Thoracic aorta (tissue), 2 donors: ENCODE measurements around the gene ADARB1. TPM values are rescaled to one million over a fixed set of nuclear protein-coding genes. Genes with fewer than 3 reads are reported as not detected.

ENCODE experiments used
- ATAC-seq: fragments of 150-250 bp; one replicate; pipeline ENCODE4 v1.8.0; 2017; ENCODE audit warnings: low read depth; ENCODE audit not compliant: insufficient number of reproducible peaks, low FRiP score
- DNase-seq: peaks from one replicate; pipeline ENCODE4 v3.0.0-alpha.2; 2020; ENCODE audit warnings: low spot score
- H3K27ac ChIP-seq, 2 donors: fragments of 200-600 bp; sonication (generic); 1 replicate in 1 of 2; 2 replicates in 1 of 2; pipeline ENCODE4 v1.5.1; 2016; ENCODE audit warnings: mild to moderate bottlenecking in 2 of 2, moderate library complexity in 2 of 2
- H3K27me3 ChIP-seq: fragments of 200-600 bp; sonication (generic); replicated peaks from 2 replicates; pipeline ENCODE4 v1.6.0; 2016; ENCODE audit warnings: mild to moderate bottlenecking; ENCODE audit not compliant: insufficient read depth
- H3K36me3 ChIP-seq: fragments of 200-600 bp; sonication (generic); one replicate; pipeline ENCODE4 v1.5.1; 2016
- H3K4me1 ChIP-seq, 2 donors: fragments of 200-600 bp; sonication (generic); 1 replicate in 1 of 2; 2 replicates in 1 of 2; pipeline versions ENCODE4 v1.5.1 to v1.6.0; 2016; ENCODE audit warnings: low read depth in 2 of 2, mild to moderate bottlenecking in 1 of 2; ENCODE audit not compliant: control insufficient read depth in 1 of 2
- H3K4me3 ChIP-seq: fragments of 200-600 bp; sonication (generic); 2 replicates; pipeline ENCODE4 v1.5.1; 2016; ENCODE audit warnings: mild to moderate bottlenecking
- H3K9me3 ChIP-seq: fragments of 200-600 bp; sonication (generic); 2 replicates; pipeline ENCODE4 v1.5.1; 2016
- total RNA-seq, 2 donors: library from RNA; depleted of rRNA; stranded (reverse); fragments of >200 nt; gene quantifications; one replicate each; pipeline versions ENCODE4 v1.1.0 to v1.2.3, GENCODE V29; 2016
- TF ChIP-seq, protein P1 (sequence below): fragments of 200-600 bp; sonication (generic); IDR thresholded peaks from one replicate; pipeline ENCODE4 v1.5.1; 2019; ENCODE audit warnings: antibody characterized with exemption

ADARB1 gene
- total RNA-seq, 2 donors from 2014 or later, result 124 to 201 TPM

DNA sequence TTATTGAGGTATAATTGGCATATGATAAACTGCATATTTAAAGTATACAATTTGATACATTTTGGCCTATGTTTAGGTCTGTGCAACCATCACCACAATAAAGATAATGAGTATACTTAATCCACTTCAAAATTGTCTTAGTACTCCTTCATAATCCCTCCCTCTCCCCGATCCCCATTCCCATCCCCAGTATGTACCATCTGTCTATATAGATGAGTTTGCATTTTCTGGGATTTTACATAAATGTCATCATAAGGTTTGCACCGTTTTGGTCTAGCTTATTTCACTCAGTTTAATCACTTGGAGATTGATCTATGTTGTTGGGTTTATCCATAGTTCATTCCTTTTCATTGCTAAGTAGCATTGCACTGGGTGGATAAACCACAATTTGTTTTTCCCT, 139.0 kb downstream of the ADARB1 start:
- Histone ChIP-seq H3K9me3 (peaks cover 5% of the 10 kb centered on the region), H3K27ac (no peak overlapping the region), H3K4me1 (peaks cover 0 to 15% of the 10 kb centered on the region in 2 donors), H3K27me3 (no peaks in the 10 kb centered on the region), H3K4me3 (no peak overlapping the region), H3K36me3 (peaks cover 14% of the 10 kb centered on the region)
- DNase-seq (no peak), ATAC-seq (no peak)
- TF ChIP-seq, protein P1, sequence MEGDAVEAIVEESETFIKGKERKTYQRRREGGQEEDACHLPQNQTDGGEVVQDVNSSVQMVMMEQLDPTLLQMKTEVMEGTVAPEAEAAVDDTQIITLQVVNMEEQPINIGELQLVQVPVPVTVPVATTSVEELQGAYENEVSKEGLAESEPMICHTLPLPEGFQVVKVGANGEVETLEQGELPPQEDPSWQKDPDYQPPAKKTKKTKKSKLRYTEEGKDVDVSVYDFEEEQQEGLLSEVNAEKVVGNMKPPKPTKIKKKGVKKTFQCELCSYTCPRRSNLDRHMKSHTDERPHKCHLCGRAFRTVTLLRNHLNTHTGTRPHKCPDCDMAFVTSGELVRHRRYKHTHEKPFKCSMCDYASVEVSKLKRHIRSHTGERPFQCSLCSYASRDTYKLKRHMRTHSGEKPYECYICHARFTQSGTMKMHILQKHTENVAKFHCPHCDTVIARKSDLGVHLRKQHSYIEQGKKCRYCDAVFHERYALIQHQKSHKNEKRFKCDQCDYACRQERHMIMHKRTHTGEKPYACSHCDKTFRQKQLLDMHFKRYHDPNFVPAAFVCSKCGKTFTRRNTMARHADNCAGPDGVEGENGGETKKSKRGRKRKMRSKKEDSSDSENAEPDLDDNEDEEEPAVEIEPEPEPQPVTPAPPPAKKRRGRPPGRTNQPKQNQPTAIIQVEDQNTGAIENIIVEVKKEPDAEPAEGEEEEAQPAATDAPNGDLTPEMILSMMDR, result no peak

DNA sequence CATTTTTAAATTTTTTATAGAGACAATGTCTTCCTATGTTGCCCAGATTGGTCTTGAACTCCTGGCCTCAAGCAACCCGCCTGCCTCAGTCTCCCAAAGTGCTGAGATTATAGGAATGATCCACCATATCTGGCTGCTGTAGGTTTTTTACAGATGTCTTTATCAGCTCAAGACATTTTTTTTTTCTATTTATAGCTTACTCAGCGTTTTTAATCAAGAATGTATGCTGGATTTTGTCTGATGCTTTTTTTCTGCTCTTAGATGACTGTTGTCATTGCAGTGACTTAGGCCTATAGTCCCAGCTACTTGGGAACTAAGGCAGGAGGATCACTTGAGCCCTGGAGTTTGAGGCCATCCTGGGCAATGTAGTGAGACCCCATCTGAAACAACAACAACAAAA, 140.8 kb downstream of the ADARB1 start:
- ATAC-seq, result no peak
- TF ChIP-seq, protein P1, result no peak
- H3K27me3 ChIP-seq, result no peaks in the 10 kb centered on the region
- no peak overlapping the region for H3K27ac ChIP-seq
- H3K9me3 ChIP-seq, result peaks cover 5% of the 10 kb centered on the region
- H3K4me3 ChIP-seq, result no peak overlapping the region
- DNase-seq, result no peak
- H3K36me3 ChIP-seq, result peaks cover 14% of the 10 kb centered on the region
- H3K4me1 ChIP-seq, result peaks cover 3 to 18% of the 10 kb centered on the region in 2 donors

DNA sequence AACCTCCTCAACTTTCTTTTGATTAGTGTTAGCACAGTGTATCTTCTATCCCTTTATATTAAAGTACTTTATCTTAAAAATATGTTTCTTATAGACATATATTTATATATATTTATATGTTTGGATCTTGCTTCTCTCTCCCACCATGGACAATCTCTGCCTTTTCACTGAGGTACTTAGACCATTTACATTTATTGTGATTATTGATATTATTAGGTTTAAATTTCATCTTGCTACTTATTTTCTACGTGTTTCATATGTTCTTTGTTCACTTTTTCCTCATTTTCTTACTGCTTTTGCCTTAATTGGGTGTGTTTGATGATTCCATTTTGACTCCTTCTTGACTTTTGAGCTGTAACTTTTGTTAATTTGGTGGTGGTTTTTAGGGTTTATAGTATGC, 142.6 kb downstream of the ADARB1 start:
- Histone ChIP-seq H3K9me3 (peaks cover 5% of the 10 kb centered on the region), H3K27ac (no peak overlapping the region), H3K36me3 (peaks cover 17% of the 10 kb centered on the region), H3K4me3 (no peak overlapping the region), H3K27me3 (no peaks in the 10 kb centered on the region), H3K4me1 (peaks cover 3 to 22% of the 10 kb centered on the region in 2 donors)
- TF ChIP-seq, protein P1, result no peak
- DNase-seq (no peak), ATAC-seq (no peak)

DNA sequence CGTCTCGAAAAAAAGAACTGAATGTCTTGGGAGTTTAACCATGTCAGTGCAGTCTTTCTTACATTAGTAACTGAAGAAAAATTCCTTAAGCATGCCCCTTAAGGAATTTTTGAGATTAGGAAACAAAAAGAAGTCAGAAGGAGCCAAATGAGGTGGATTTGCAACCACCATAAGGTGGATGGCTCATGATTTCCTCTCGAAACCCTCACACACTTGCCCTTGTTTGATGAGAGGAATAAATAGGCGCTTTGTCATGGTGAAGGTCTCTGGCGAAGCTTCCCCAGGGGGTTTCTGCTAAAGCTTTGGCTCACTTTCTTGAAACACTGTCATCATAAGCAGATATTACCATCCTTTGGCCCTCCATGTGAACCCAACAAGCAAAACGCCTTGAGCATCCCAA, 145.1 kb downstream of the ADARB1 start:
- Histone ChIP-seq H3K9me3 (peaks cover 5% of the 10 kb centered on the region), H3K4me1 (peaks cover 3 to 22% of the 10 kb centered on the region in 2 donors), H3K36me3 (peaks cover 35% of the 10 kb centered on the region), H3K27me3 (no peaks in the 10 kb centered on the region), H3K4me3 (no peak overlapping the region), H3K27ac (peak overlapping the region; percentile 15 to 19)
- ATAC-seq (no peak), DNase-seq (no peak)
- TF ChIP-seq, protein P1, result no peak

DNA sequence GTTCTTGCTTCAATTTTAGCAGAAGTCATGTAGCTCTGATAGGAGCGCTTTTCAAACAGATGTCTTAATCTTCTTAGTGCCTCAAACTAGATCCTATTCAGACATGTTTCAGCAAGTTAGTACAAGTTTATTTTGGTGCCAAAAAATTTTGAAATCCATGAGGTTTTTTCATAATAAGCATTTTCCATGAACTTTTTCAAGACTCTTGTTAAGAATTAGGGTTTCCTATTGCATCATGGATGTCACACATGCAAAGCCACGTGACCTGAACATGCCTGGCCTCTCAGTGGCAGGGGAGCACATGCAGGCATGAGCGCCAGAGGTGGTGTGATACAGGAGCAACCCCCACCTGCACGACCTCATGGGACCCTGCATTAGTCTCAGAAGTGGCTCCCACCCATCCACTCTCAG, 145.7 kb downstream of the ADARB1 start:
- TF ChIP-seq, protein P1, result no peak
- DNase-seq (no peak), ATAC-seq (peak; percentile 48)
- Histone ChIP-seq H3K36me3 (peaks cover 35% of the 10 kb centered on the region), H3K27me3 (no peaks in the 10 kb centered on the region), H3K4me3 (no peak overlapping the region), H3K27ac (peak overlapping the region in 1 of 2 donors; percentile 19), H3K4me1 (peaks cover 3 to 22% of the 10 kb centered on the region in 2 donors), H3K9me3 (peaks cover 5% of the 10 kb centered on the region)
